SK-N-SH (cell line): ENCODE measurements around the gene SETD7. TPM values are rescaled to one million over a fixed set of nuclear protein-coding genes. Genes with fewer than 3 reads are reported as not detected.

ENCODE experiments used
- CTCF ChIA-PET: fragments of 300-600, 350-600 bp; formaldehyde crosslinking; extraction: SDS; loops from one replicate; lab custom pipeline; 2021; lab: Yijun Ruan, JAX
- POLR2A ChIA-PET: fragments of 350-600 bp; sonication (Branson Sonifier 250); formaldehyde crosslinking; extraction: SDS; loops from one replicate; lab custom pipeline; 2020; ENCODE audit warnings: antibody characterized with exemption, inconsistent platforms; lab: Yijun Ruan, JAX
- DNase-seq: peaks from one replicate; pipeline ENCODE4 v3.0.0; 2012
- H2AFZ ChIP-seq: fragments of 200-600 bp; sonication (generic); 2 replicates; pipeline ENCODE4 v1.8.1; 2016; ENCODE audit warnings: antibody characterized with exemption, mild to moderate bottlenecking, low read depth
- H3F3A ChIP-seq: fragments of 200-600 bp; sonication (generic); replicated peaks from 2 replicates; pipeline ENCODE3; 2016; ENCODE audit warnings: antibody characterized with exemption, mild to moderate bottlenecking; ENCODE audit not compliant: insufficient read depth
- H3K27ac ChIP-seq, 2 experiments: fragments of 200-500 bp in 1 of 2; fragments of 200-600 bp in 1 of 2; sonication (Bioruptor generic) in 1 of 2; sonication (generic), shearing (Covaris generic) in 1 of 2; 2 replicates each; pipeline versions ENCODE4 v1.5.1 to v1.6.1; 2014 to 2016; ENCODE audit warnings: low read depth in 2 of 2, inconsistent platforms in 1 of 2, low read length in 1 of 2, mild to moderate bottlenecking in 1 of 2, mixed read lengths in 1 of 2
- H3K27me3 ChIP-seq: fragments of 200-600 bp; sonication (generic), shearing (Covaris generic); 2 replicates; pipeline ENCODE4 v1.6.1; 2016; ENCODE audit warnings: mixed run types; ENCODE audit not compliant: insufficient read depth
- H3K36me3 ChIP-seq, 2 experiments: fragments of 200-500 bp in 1 of 2; fragments of 200-600 bp in 1 of 2; sonication (Bioruptor generic) in 1 of 2; sonication (generic) in 1 of 2; replicated peaks in 1 of 2; 2 replicates each; pipeline versions ENCODE3 to v1.5.1; 2014 to 2016; ENCODE audit warnings: low read length in 1 of 2, mild to moderate bottlenecking in 1 of 2; ENCODE audit not compliant: insufficient read depth in 2 of 2, control insufficient read depth in 1 of 2
- H3K4me1 ChIP-seq, 2 experiments: fragments of 200-500 bp in 1 of 2; fragments of 200-600 bp in 1 of 2; sonication (Bioruptor generic) in 1 of 2; sonication (generic), shearing (Covaris generic) in 1 of 2; 2 replicates each; pipeline versions ENCODE4 v1.5.1 to v1.6.1; 2014 to 2016; ENCODE audit warnings: low read depth in 1 of 2, low read length in 1 of 2, mixed run types in 1 of 2; ENCODE audit not compliant: insufficient read depth in 2 of 2, control insufficient read depth in 1 of 2
- H3K4me2 ChIP-seq: fragments of 200-600 bp; sonication (generic), shearing (Covaris generic); 2 replicates; pipeline ENCODE4 v1.6.1; 2017; ENCODE audit warnings: mixed run types
- H3K4me3 ChIP-seq, 2 experiments: fragments of 200-500 bp in 1 of 2; fragments of 200-600 bp in 1 of 2; sonication (Bioruptor generic) in 1 of 2; sonication (generic), shearing (Covaris generic) in 1 of 2; 2 replicates each; pipeline versions ENCODE4 v1.5.1 to v1.8.1; 2014 to 2016; ENCODE audit warnings: low read depth in 2 of 2, inconsistent platforms in 1 of 2, low read length in 1 of 2, mild to moderate bottlenecking in 1 of 2, mixed read lengths in 1 of 2, moderate library complexity in 1 of 2
- H3K79me2 ChIP-seq: fragments of 200-600 bp; sonication (generic); 2 replicates; pipeline ENCODE4 v1.8.1; 2017; ENCODE audit warnings: mild to moderate bottlenecking; ENCODE audit not compliant: insufficient read depth
- H3K9ac ChIP-seq: fragments of 200-600 bp; sonication (generic); 2 replicates; pipeline ENCODE4 v1.6.1; 2017; ENCODE audit warnings: mixed run types
- H3K9me2 ChIP-seq: fragments of 200-600 bp; sonication (generic); 2 replicates; pipeline ENCODE4 v1.6.1; 2017; ENCODE audit warnings: mixed run types
- H3K9me3 ChIP-seq: fragments of 200-600 bp; sonication (generic); 2 replicates; pipeline ENCODE4 v1.6.1; 2017; ENCODE audit warnings: mixed run types, mild to moderate bottlenecking, moderate library complexity
- H4K20me1 ChIP-seq: fragments of 200-600 bp; sonication (generic); 2 replicates; pipeline ENCODE4 v1.6.1; 2017; ENCODE audit warnings: mild to moderate bottlenecking, mixed run types; ENCODE audit not compliant: insufficient read depth
- CHD2 ChIP-seq: fragments of 150-350 bp; IDR thresholded peaks from 2 replicates; pipeline ENCODE4 v1.6.1; 2018; ENCODE audit warnings: low read length; ENCODE audit not compliant: partially characterized antibody
- ELF1 ChIP-seq: IDR thresholded peaks from 2 replicates; pipeline ENCODE4 v1.4.0; 2012
- EP300 ChIP-seq, 2 experiments: IDR thresholded peaks; 2 replicates each; pipeline versions ENCODE4 v1.4.0 to v1.6.1; 2012; ENCODE audit warnings: borderline replicate concordance in 1 of 2, low read depth in 1 of 2, low read length in 1 of 2
- EZH2phosphoT487 ChIP-seq: fragments of 200-600 bp; sonication (generic); IDR thresholded peaks from 2 replicates; pipeline ENCODE4 v1.6.1; 2017; ENCODE audit warnings: low read depth, mixed run types, mild to moderate bottlenecking, antibody characterized with exemption, moderate library complexity, borderline replicate concordance
- GABPA ChIP-seq: IDR thresholded peaks from 2 replicates; pipeline ENCODE4 v1.4.0; 2012; ENCODE audit warnings: low read depth, mild to moderate bottlenecking
- GATA2 ChIP-seq: sonication (generic); formaldehyde crosslinking; IDR thresholded peaks from 2 replicates; pipeline ENCODE4 v1.5.0; 2020; ENCODE audit warnings: mild to moderate bottlenecking, missing genetic modification reagents
- IRF3 ChIP-seq: fragments of 150-350 bp; IDR thresholded peaks from 2 replicates; pipeline ENCODE4 v1.6.1; 2016; ENCODE audit warnings: mild to moderate bottlenecking, low read depth, low read length
- MAX ChIP-seq: IDR thresholded peaks from 2 replicates; pipeline ENCODE4 v1.4.0; 2012; ENCODE audit warnings: low read depth
- MXI1 ChIP-seq: IDR thresholded peaks from 2 replicates; pipeline ENCODE4 v1.6.1; 2012; ENCODE audit warnings: mild to moderate bottlenecking, low read depth, low read length, improper control_type of control experiment
- NFIC ChIP-seq: IDR thresholded peaks from 2 replicates; pipeline ENCODE4 v1.4.0; 2012; ENCODE audit warnings: borderline replicate concordance
- RFX5 ChIP-seq: IDR thresholded peaks from 2 replicates; pipeline ENCODE4 v1.6.1; 2012; ENCODE audit warnings: mild to moderate bottlenecking, improper control_type of control experiment, low read length
- SIN3A ChIP-seq: IDR thresholded peaks from 2 replicates; pipeline ENCODE4 v1.6.1; 2012; ENCODE audit warnings: low read depth, mild to moderate bottlenecking, low read length, moderate library complexity, borderline replicate concordance
- TAF1 ChIP-seq: IDR thresholded peaks from 2 replicates; pipeline ENCODE4 v1.6.1; 2012; ENCODE audit warnings: low read depth, mild to moderate bottlenecking, low read length, moderate library complexity, borderline replicate concordance
- TEAD4 ChIP-seq: IDR thresholded peaks from 2 replicates; pipeline ENCODE4 v1.4.0; 2012; ENCODE audit warnings: mild to moderate bottlenecking, borderline replicate concordance; ENCODE audit not compliant: insufficient read depth
- ZBTB33 ChIP-seq: IDR thresholded peaks from 2 replicates; pipeline ENCODE4 v1.4.0; 2012; ENCODE audit warnings: low read depth, borderline replicate concordance
- WGBS: methylation state at CpG from one replicate; pipeline ENCODE4 v1.1.6; 2017; ENCODE audit warnings: low lambda C conversion rate; 5-methylcytosine and 5-hydroxymethylcytosine counted together
- polyA plus RNA-seq, 3 experiments: library from polyadenylated mRNA; depleted of rRNA; stranded (reverse); fragments of >200 nt; gene quantifications; 2 replicates each; pipeline ENCODE4 v1.2.3, GENCODE V29; 2012
- TF ChIP-seq, protein P1 (sequence below): IDR thresholded peaks from 2 replicates; pipeline ENCODE4 v1.4.0; 2012; ENCODE audit warnings: low read depth, borderline replicate concordance
- TF ChIP-seq, protein P2 (sequence below): fragments of 150-350 bp; IDR thresholded peaks from 2 replicates; pipeline ENCODE4 v1.6.1; 2017; ENCODE audit warnings: antibody characterized with exemption, low read length, low read depth, borderline replicate concordance

The SETD7 gene
- polyA plus RNA-seq, 1 of the 3 experiments (the other 2 are of a cell fraction), result 5.0 TPM

DNA sequence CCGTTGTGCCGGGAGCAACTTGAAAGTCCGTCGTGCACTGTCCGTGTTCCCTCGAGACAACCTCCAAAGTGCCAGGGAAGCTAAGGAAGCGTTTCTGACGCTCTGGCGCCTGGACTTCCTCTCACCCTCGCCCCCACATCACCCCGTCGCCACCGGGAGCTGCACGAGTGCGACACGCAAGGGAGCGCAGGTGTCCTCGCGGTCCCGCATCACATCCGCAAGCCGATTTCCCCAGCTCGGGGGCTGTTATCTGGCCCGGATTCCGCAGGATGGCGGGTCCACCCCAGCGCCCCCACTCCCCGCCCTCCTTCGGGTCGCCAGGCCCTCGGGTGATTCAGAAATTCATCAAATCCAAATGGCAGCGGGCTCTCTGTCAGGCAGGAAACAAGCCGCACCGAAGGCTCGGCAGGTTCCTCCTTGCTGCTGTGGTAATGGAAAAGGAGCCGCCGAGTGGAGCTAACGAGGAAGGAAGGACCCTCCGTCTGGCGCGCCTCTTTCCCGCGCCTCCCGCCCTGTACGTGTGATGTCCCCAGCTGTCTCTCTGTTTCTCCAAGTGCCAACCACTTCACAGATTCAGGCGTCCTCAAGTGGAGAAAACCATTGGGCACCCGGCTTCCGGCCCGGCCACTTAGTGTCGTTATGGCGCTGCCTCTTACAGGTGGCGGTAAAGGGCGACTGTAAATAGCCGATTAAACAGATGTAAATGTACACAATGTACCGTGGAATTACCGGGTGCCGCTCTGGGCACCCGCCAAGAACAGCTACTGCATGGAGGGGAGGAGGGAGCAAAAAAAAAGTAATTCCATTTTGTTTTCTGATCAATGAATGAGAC, 921 bp upstream of the SETD7 start:
- Histone ChIP-seq H3K4me2 (peak overlapping the region; percentile 97), H3K79me2 (peaks cover 32% of the 10 kb centered on the region), H3K4me3 (peak overlapping the region; percentile 63 to 97), H3K9me2 (no peaks in the 10 kb centered on the region), H3K9me3 (no peaks in the 10 kb centered on the region), H3K4me1 (peaks cover 19 to 37% of the 10 kb centered on the region in 2 experiments; a peak in 3 of 4 replicates), H3K36me3 (no peaks in the 10 kb centered on the region), H3K27ac (peak overlapping the region; percentile 61 to 89; a peak in 3 of 4 replicates), H3F3A (peaks cover 7% of the 10 kb centered on the region), H2AFZ (peak overlapping the region; percentile 95), H4K20me1 (no peaks in the 10 kb centered on the region; the same call in 1 of the 2 replicates), H3K27me3 (no peaks in the 10 kb centered on the region; the same call in 1 of the 2 replicates), H3K9ac (peak overlapping the region; percentile 85)
- ChIA-PET CTCF (interaction anchor here (0.6 to 2.0 kb wide), 7 partner anchors 24 to 102 kb away, joined by 3 to 4 read pairs (median 4); no protein-coding TSS in a partner anchor), POLR2A (interaction anchor here (1.0 to 2.3 kb wide), 3 partner anchors 13 to 681 kb away, joined by 3 to 11 read pairs (median 4); partner anchors contain the start of gene RAB33B)
- no peak for TF ChIP-seq RFX5
- TF ChIP-seq, protein P1, sequence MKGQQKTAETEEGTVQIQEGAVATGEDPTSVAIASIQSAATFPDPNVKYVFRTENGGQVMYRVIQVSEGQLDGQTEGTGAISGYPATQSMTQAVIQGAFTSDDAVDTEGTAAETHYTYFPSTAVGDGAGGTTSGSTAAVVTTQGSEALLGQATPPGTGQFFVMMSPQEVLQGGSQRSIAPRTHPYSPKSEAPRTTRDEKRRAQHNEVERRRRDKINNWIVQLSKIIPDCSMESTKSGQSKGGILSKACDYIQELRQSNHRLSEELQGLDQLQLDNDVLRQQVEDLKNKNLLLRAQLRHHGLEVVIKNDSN, result no peak
- no peak for TF ChIP-seq TEAD4
- no peak for TF ChIP-seq GATA2 (CRISPR knock-in tag)
- no peak for TF ChIP-seq EZH2phosphoT487
- TF ChIP-seq ELF1, result no peak
- no peak for TF ChIP-seq NFIC
- TF ChIP-seq MXI1, result peak; percentile 17; the same call in 1 of the 2 replicates
- DNase-seq, result peak; percentile 69
- WGBS, result 6% methylated on average over 18 of the region's 58 CpGs

GRCh38 chr4:139555705-139556070, 331 bp downstream of the SETD7 start:
- H3K9ac ChIP-seq, result peak overlapping the region; percentile 85

More at GRCh38 chr4:139555705-139556070, 331 bp downstream of the SETD7 start:
- WGBS, result 0% methylated on average over 1 of the region's 49 CpGs
- H3K4me2 ChIP-seq, result peak overlapping the region; percentile 97
- no peaks in the 10 kb centered on the region; the same call in 1 of the 2 replicates for H3K27me3 ChIP-seq
- H3K9me2 ChIP-seq, result no peaks in the 10 kb centered on the region
- TF ChIP-seq NFIC (no peak), TEAD4 (no peak), TAF1 (no peak), GABPA (no peak), EP300 (IDR thresholded peaks at IDR 0.05; ENCODE audit: borderline replicate concordance in 1 of 2, low read depth in 1 of 2, low read length in 1 of 2) (no peak), IRF3 (no peak), SIN3A (no peak), CHD2 (no peak), ZBTB33 (no peak), MAX (no peak)
- TF ChIP-seq, protein P2, sequence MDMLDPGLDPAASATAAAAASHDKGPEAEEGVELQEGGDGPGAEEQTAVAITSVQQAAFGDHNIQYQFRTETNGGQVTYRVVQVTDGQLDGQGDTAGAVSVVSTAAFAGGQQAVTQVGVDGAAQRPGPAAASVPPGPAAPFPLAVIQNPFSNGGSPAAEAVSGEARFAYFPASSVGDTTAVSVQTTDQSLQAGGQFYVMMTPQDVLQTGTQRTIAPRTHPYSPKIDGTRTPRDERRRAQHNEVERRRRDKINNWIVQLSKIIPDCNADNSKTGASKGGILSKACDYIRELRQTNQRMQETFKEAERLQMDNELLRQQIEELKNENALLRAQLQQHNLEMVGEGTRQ, result no peak
- H3F3A ChIP-seq, result peaks cover 7% of the 10 kb centered on the region
- no peaks in the 10 kb centered on the region; the same call in 1 of the 2 replicates for H4K20me1 ChIP-seq
- peak; percentile 73 for DNase-seq
- H3K79me2 ChIP-seq, result peaks cover 43% of the 10 kb centered on the region
- H3K9me3 ChIP-seq, result no peaks in the 10 kb centered on the region
- ChIA-PET CTCF (interaction anchor here (0.7 to 3.1 kb wide), 5 partner anchors 9 to 103 kb away, joined by 3 to 13 read pairs (median 3); no protein-coding TSS in a partner anchor), POLR2A (interaction anchor here (0.6 to 2.3 kb wide), 3 partner anchors 12 to 362 kb away, joined by 3 to 11 read pairs (median 3); partner anchors contain the start of gene RAB33B)
- H3K4me1 ChIP-seq, result peaks cover 31 to 40% of the 10 kb centered on the region in 2 experiments; a peak in 3 of 4 replicates
- no peaks in the 10 kb centered on the region for H3K36me3 ChIP-seq
- peak overlapping the region; percentile 95 for H2AFZ ChIP-seq
- H3K4me3 ChIP-seq, result peak overlapping the region; percentile 63 to 97
- H3K27ac ChIP-seq, result peak overlapping the region; percentile 61 to 89
